ENCODE data around the gene HSPA8. TPM values are rescaled to one million over a fixed set of nuclear protein-coding genes. Genes with fewer than 3 reads are reported as not detected.

The HSPA8 gene
- total and polyA plus RNA-seq, 2 of the 13 experiments (the other 11 are each of a cell fraction or from before 2014, with no cell fraction given), result 936 to 2,151 TPM

DNA sequence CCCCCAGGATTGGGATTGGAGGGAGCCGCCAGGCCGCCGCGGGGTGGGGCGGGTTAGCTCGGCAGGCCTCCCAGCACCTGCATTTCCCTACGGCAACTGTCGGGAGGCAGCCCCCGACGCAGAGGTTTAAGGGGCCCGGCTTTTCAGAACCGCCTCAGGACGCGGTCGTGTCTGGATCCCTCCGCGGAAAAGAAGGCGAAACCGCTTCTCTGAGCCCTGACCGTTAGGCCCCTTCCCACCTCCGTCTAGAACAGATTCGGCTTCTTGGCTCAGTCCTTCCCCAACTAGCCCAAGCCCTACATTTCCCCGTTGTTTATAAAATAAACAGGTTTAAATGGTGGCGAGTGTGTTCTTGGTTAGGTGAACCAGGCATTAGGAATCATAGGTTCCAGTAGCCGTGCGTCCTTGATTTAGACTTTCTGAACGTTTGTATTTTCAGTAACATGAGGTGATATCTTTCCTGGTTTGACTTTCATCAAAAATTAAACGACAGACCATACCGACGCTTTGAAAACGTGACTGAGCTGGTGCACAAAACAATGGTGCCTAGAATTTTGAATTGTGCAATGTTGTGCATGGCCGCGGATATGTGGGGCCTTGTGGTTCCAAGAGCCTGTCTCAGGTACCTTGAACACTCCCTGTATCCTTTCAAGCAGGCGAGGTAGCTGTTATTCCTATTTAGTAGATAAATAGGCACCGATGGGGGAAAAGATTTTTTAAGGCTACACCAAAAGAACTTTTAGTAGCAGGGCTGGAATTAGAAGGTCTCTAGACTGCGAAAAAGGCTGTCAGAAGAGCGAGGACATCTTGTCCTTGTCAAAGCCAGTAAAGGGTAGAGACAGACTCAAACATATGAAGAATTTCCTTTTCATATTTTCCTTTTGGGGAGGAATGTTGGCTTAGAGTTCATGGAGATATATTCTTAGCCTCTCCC is 1.2 kb upstream of the HSPA8 start (continued):
- TF ChIP-seq MIXL1 (CRISPR knock-in tag; IDR thresholded peaks at IDR 0.05) (no peak), ZNF33A (CRISPR knock-in tag; IDR thresholded peaks at IDR 0.05; ENCODE audit: borderline replicate concordance) (no peak), ELF4 (CRISPR knock-in tag; IDR thresholded peaks at IDR 0.05; ENCODE audit: borderline replicate concordance) (no peak; the same call in 1 of the 2 replicates), ZNF567 (CRISPR knock-in tag; IDR thresholded peaks at IDR 0.05; ENCODE audit: borderline replicate concordance) (0 out of 2 replicates have a peak, but pooled peaks have one; percentile 62), RFX1 (IDR thresholded peaks at IDR 0.05) (no peak), SRSF9 (IDR thresholded peaks at IDR 0.05; ENCODE audit: borderline replicate concordance, insufficient read depth, low read depth, low read length, poor library complexity, severe bottlenecking) (no peak), TEAD3 (CRISPR knock-in tag; optimal IDR thresholded peaks at IDR 0.05; ENCODE audit: borderline replicate concordance) (peak; percentile 23), HMG20A (CRISPR knock-in tag; IDR thresholded peaks at IDR 0.05; ENCODE audit: borderline replicate concordance) (no peak), ZSCAN31 (CRISPR knock-in tag; IDR thresholded peaks at IDR 0.05; ENCODE audit: low read depth) (0 out of 2 replicates have a peak, but pooled peaks have one; percentile 44), KLF12 (CRISPR knock-in tag; IDR thresholded peaks at IDR 0.05; ENCODE audit: borderline replicate concordance) (peak; percentile 12; the same call in 1 of the 2 replicates), ZNF501 (CRISPR knock-in tag; IDR thresholded peaks at IDR 0.05) (0 out of 2 replicates have a peak, but pooled peaks have one; percentile 30), AGO2 (optimal IDR thresholded peaks at IDR 0.05; ENCODE audit: low read depth, low read length) (peak; percentile 95), ZNF720 (CRISPR knock-in tag; IDR thresholded peaks at IDR 0.05) (no peak), ZFAT (CRISPR knock-in tag; conservative IDR thresholded peaks at IDR 0.05) (0 out of 2 replicates have a peak, but pooled peaks have one; percentile 67), ZNF138 (CRISPR knock-in tag; IDR thresholded peaks at IDR 0.05; ENCODE audit: low read depth) (peak; percentile 41; the same call in 1 of the 2 replicates), IRX3 (CRISPR knock-in tag; IDR thresholded peaks at IDR 0.05; ENCODE audit: borderline replicate concordance, low read depth) (no peak), ZNF205 (CRISPR knock-in tag; IDR thresholded peaks at IDR 0.05) (no peak)
- TF ChIP-seq, protein P1, sequence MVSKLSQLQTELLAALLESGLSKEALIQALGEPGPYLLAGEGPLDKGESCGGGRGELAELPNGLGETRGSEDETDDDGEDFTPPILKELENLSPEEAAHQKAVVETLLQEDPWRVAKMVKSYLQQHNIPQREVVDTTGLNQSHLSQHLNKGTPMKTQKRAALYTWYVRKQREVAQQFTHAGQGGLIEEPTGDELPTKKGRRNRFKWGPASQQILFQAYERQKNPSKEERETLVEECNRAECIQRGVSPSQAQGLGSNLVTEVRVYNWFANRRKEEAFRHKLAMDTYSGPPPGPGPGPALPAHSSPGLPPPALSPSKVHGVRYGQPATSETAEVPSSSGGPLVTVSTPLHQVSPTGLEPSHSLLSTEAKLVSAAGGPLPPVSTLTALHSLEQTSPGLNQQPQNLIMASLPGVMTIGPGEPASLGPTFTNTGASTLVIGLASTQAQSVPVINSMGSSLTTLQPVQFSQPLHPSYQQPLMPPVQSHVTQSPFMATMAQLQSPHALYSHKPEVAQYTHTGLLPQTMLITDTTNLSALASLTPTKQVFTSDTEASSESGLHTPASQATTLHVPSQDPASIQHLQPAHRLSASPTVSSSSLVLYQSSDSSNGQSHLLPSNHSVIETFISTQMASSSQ (IDR thresholded peaks at IDR 0.05; ENCODE audit: low read depth), result no peak
- TF ChIP-seq, protein P1 (CRISPR knock-in tag; IDR thresholded peaks at IDR 0.05; ENCODE audit: borderline replicate concordance), result no peak
- TF ChIP-seq, protein P2, sequence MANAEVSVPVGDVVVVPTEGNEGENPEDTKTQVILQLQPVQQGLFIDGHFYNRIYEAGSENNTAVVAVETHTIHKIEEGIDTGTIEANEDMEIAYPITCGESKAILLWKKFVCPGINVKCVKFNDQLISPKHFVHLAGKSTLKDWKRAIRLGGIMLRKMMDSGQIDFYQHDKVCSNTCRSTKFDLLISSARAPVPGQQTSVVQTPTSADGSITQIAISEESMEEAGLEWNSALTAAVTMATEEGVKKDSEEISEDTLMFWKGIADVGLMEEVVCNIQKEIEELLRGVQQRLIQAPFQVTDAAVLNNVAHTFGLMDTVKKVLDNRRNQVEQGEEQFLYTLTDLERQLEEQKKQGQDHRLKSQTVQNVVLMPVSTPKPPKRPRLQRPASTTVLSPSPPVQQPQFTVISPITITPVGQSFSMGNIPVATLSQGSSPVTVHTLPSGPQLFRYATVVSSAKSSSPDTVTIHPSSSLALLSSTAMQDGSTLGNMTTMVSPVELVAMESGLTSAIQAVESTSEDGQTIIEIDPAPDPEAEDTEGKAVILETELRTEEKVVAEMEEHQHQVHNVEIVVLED (CRISPR knock-in tag; IDR thresholded peaks at IDR 0.05; ENCODE audit: borderline replicate concordance), result 0 out of 2 replicates have a peak, but pooled peaks have one; percentile 1
